Effector memory CD4-positive, alpha-beta T cell (primary cell): ENCODE results near the gene SEMA4D.

Source experiments
- DNase-seq, 3 donors: peaks; one replicate each; pipeline ENCODE4 v3.0.0-alpha.2; 2020
- H3K27ac ChIP-seq: 2 replicates; pipeline ENCODE4 v1.7.0; 2013; ENCODE audit warnings: mild to moderate bottlenecking, low read length, moderate library complexity; ENCODE audit not compliant: insufficient read depth, poor library complexity, severe bottlenecking
- H3K27me3 ChIP-seq: replicated peaks from 2 replicates; pipeline ENCODE4 v1.7.0; 2013; ENCODE audit warnings: mild to moderate bottlenecking, low read length; ENCODE audit not compliant: insufficient read depth, control insufficient read depth, poor library complexity, severe bottlenecking
- H3K36me3 ChIP-seq: 2 replicates; pipeline ENCODE4 v1.7.0; 2013; ENCODE audit warnings: mild to moderate bottlenecking, low read length, moderate library complexity; ENCODE audit not compliant: control insufficient read depth, insufficient read depth
- H3K4me1 ChIP-seq: 2 replicates; pipeline ENCODE4 v1.7.0; 2013; ENCODE audit warnings: low read length, mild to moderate bottlenecking; ENCODE audit not compliant: control insufficient read depth, insufficient read depth, poor library complexity, severe bottlenecking
- H3K4me3 ChIP-seq: 2 replicates; pipeline ENCODE4 v1.7.0; 2013; ENCODE audit warnings: low read length, low read depth, mild to moderate bottlenecking; ENCODE audit not compliant: insufficient read depth, poor library complexity, severe bottlenecking
- H3K9me3 ChIP-seq: 2 replicates; pipeline ENCODE4 v1.7.0; 2013; ENCODE audit warnings: mild to moderate bottlenecking, low read length, moderate library complexity; ENCODE audit not compliant: control insufficient read depth

The SEMA4D gene

DNA sequence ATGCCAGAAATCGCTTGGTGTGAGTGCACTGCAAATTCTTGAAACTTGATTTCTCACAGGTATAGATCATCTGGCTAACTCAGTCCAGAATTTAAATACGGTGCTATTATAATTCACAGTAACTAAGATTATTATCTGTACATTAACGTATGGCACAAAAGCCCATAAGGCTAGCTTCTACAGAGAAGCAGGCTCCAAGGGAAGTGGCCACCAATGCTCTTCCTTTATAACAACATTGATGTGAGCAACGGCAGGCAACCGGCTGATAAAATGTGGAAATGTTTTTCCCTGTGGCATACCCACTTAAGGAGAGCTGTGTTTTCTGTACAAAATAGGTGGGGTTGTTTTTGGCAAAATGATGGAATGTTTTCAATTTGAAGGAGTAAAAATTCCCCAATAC is 35.7 kb downstream of the SEMA4D start:
- Histone ChIP-seq H3K27ac (peak overlapping the region; percentile 53), H3K36me3 (peaks cover 4% of the 10 kb centered on the region), H3K27me3 (no peaks in the 10 kb centered on the region)

DNA sequence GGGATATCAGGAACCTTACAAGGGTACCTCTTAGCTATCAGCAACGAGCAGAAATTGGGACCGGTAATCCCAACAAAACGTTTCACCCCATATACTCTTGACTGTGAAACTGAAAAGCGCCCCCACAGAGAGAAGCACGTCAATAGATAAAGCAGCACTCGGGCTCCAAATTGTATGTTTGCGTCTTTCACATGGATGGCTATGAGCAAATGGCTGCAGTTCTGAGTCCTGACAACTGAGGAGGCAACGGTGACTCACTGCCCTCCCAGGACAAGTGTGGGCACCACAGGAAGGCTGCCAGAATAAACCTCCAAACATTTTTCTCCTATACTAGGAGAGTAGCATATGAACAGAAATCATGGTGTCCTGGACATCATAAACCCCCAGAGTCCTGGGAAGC is 36.6 kb downstream of the SEMA4D start:
- no peak overlapping the region for H3K4me3 ChIP-seq
- H3K27ac ChIP-seq = peak overlapping the region; percentile 53
- no peaks in the 10 kb centered on the region for H3K27me3 ChIP-seq
- no peaks in the 10 kb centered on the region for H3K9me3 ChIP-seq
- H3K36me3 ChIP-seq = peaks cover 4% of the 10 kb centered on the region
- DNase-seq = no peak
- H3K4me1 ChIP-seq = peaks cover 86% of the 10 kb centered on the region

More for the DNA sequence above, 35.7 kb downstream of the SEMA4D start:
- DNase-seq = no peak
- Histone ChIP-seq H3K4me1 (peaks cover 87% of the 10 kb centered on the region), H3K9me3 (no peaks in the 10 kb centered on the region), H3K4me3 (no peak overlapping the region)

DNA sequence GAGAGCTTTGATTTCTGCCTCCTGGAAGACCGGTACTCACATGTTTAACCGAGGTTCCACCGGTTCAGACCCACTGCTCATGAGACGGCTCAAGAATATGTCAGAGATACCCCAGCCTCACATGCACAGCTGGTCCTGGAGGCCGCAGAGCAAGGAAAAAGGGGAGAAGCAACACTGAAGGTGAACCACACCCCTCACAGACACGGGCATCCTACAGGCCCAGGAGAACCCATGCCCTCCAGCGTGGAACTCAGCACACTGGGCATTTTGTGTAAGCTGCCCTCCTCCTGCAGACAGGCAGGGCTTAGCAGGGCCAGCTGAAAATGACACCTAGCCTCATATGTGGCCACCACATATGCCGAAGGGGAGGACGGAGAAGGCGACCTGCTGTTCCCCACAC is 37.4 kb downstream of the SEMA4D start:
- Histone ChIP-seq H3K36me3 (peaks cover 4% of the 10 kb centered on the region), H3K27ac (peak overlapping the region; percentile 53), H3K9me3 (no peaks in the 10 kb centered on the region), H3K27me3 (no peaks in the 10 kb centered on the region), H3K4me1 (peaks cover 86% of the 10 kb centered on the region), H3K4me3 (no peak overlapping the region)
- DNase-seq = no peak

DNA sequence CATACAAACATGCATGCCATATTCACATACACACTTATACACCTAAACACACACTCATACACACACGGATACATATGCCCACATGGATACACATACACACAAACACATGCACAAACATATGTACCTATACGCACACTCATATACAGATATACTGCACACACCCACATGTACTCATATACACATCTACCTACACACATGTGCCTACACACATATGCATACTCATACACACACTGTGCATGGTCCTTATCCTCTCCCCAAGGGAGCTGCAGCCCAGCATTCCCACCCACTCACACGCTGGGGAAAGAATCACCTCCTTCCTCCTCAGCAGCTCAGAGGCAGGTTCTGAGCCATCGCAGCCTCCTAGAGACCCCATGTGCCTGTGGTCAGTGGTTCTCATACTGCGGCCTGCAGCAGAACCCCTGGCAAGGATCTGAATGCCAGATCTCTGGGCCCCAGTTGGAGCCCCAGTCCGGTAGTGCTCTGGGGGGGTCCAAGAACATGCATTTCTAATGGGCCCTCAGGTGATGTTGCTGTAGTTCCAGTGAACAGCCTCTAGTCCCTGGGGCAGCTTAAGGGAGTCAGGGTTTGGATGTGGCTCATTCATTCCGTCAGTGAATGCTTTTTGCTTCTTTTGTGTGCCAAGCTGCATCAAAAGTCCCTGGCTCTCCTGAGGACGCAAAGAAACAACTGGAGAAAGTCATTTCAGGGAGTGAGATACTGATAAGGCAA is 39.0 kb downstream of the SEMA4D start:
- Histone ChIP-seq H3K27ac (peak overlapping the region; percentile 46), H3K9me3 (no peaks in the 10 kb centered on the region), H3K36me3 (peaks cover 13% of the 10 kb centered on the region), H3K27me3 (no peaks in the 10 kb centered on the region), H3K4me3 (no peak overlapping the region), H3K4me1 (peaks cover 86% of the 10 kb centered on the region)
- DNase-seq = no peak

DNA sequence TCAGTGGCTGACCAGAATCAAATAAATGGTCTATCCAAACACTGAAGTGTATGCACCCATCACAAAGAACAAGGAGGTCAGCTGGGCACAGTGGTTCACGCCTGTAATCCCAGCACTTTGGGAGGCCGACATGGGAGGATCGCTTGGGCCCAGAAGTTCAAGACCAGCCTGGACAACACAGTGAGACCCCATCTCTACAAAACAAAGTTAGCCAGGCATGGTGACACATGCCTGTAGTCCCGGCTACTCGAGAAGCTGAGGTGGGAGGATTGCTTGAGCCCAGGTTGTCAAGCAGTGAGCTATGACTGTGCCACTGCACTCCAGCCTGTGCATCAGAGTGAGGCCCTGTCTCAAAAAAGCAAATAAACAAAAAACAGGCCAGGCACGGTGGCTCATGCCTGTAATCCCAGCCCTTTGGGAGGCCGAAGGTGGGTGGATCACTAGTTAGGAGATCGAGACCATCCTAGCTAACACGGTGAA is 40.5 kb downstream of the SEMA4D start:
- H3K9me3 ChIP-seq = no peaks in the 10 kb centered on the region
- H3K4me3 ChIP-seq = no peak overlapping the region
- H3K27me3 ChIP-seq = no peaks in the 10 kb centered on the region
- H3K4me1 ChIP-seq = peaks cover 89% of the 10 kb centered on the region
- no peak for DNase-seq
- peak overlapping the region; percentile 66 for H3K27ac ChIP-seq
- H3K36me3 ChIP-seq = peaks cover 27% of the 10 kb centered on the region

DNA sequence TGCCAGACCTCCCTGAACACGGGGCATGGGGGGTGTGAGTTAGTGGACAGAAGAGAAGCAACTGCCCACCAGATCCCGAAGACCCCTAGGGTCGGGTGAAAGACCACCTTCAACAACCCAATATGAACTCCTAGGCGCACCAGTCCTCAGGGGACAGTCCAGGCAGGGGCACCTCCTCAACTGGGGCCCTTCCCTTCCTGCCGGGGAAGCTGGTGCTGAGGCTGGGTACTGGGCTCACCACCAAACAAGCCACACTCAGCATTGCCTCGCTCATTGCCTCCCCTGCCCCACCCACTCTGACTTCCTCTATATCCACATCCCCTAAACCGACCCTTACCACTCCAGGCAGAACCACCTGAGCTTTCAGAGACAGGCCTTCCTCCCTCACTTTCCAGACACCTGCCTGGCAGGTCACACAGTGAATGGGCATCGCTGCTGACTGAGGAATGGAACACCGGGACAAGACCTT is 42.5 kb downstream of the SEMA4D start:
- Histone ChIP-seq H3K4me1 (peaks cover 81% of the 10 kb centered on the region), H3K9me3 (no peaks in the 10 kb centered on the region), H3K4me3 (peak overlapping the region; percentile 14), H3K27me3 (no peaks in the 10 kb centered on the region), H3K27ac (peak overlapping the region; percentile 66), H3K36me3 (peaks cover 28% of the 10 kb centered on the region)
- DNase-seq = no peak

DNA sequence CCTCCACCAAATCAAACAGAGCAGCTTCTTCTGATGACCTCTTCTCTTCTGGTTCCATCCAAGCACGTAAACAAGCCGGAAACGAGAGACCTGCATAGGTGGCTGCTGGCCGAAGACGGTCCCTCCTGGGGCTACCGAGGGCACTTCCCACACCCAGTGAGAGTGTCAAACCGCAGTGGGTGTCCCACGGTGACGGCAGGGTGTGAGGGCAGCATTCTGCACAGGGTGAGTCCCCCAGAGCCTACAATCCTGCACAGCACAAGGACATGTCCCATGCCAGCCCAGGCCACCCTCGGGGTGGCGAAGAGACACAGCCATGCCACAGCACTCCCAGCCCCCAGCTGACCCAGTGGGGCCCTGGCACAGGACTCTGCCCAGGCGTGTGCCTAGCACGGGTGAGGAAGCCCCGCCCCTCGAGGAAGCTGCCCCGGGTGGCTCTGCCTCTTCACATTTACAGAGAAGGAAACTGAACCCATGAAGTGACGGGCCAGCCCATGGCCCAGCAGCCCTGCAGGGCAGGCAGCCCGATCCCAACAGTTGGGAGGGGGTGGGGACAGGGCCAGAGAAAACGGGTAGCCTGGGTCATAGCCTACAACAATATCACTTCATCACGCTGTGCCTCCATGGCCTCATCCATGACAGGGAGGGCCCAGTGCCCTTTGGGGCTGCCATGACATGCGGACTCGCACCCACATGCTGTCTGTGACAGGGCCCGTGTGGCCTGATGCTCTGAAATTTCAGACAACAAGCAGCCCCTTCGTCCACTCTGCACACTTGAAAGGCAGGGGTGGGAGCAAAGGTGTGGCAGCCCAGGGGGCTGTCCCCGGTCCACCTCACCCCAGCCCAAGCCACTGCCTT is 43.2 kb downstream of the SEMA4D start:
- Histone ChIP-seq H3K27ac (peak overlapping the region; percentile 66), H3K9me3 (no peaks in the 10 kb centered on the region), H3K27me3 (no peaks in the 10 kb centered on the region), H3K4me3 (peak overlapping the region; percentile 14), H3K4me1 (peaks cover 81% of the 10 kb centered on the region), H3K36me3 (peaks cover 28% of the 10 kb centered on the region)
- no peak for DNase-seq

DNA sequence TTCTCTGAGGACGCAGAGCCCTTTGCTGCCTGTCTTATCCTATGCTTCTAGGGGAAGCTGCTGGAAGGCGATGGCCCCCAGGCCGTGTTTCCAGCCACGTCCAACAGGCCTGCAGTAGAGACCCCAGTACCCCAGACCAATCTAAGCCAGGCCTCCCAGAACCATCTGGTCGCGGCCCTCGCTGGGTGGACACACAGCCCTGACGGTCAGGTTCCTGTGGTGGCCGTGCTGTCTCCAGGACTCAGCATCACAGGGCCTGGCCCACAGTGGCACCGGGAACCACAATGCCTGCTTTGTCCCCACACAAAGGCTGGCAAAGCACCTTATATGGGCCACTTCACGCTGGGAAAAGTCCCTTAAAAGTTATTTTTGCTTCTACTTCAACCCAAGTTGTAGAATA is 44.5 kb downstream of the SEMA4D start:
- H3K36me3 ChIP-seq = peaks cover 27% of the 10 kb centered on the region
- peak overlapping the region; percentile 8 for H3K27ac ChIP-seq
- no peaks in the 10 kb centered on the region for H3K9me3 ChIP-seq
- H3K27me3 ChIP-seq = no peaks in the 10 kb centered on the region
- no peak for DNase-seq
- no peak overlapping the region for H3K4me3 ChIP-seq
- peaks cover 80% of the 10 kb centered on the region for H3K4me1 ChIP-seq

DNA sequence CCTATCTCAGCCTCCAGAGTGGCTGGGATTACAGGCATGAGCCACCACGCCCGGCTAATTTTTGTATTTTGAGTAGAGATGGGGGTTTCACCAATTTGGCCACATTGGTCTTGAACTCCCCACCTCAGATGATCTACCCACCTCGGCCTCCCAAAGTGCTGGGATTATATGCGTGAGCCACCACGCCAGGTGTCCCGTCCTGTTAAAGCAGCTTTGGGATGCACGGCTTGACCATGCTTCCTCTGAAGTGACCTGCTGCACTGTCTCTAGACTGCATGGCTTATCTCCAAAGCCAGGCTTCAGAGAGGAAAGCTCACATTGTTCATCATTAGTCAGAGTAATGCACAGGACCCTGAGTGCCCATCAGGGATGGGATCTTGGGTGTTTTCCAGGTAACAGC is 45.4 kb downstream of the SEMA4D start:
- no peak for DNase-seq
- no peak overlapping the region for H3K4me3 ChIP-seq
- no peaks in the 10 kb centered on the region for H3K27me3 ChIP-seq
- H3K27ac ChIP-seq = no peak overlapping the region
- peaks cover 24% of the 10 kb centered on the region for H3K36me3 ChIP-seq
- H3K4me1 ChIP-seq = peaks cover 80% of the 10 kb centered on the region
- no peaks in the 10 kb centered on the region for H3K9me3 ChIP-seq

DNA sequence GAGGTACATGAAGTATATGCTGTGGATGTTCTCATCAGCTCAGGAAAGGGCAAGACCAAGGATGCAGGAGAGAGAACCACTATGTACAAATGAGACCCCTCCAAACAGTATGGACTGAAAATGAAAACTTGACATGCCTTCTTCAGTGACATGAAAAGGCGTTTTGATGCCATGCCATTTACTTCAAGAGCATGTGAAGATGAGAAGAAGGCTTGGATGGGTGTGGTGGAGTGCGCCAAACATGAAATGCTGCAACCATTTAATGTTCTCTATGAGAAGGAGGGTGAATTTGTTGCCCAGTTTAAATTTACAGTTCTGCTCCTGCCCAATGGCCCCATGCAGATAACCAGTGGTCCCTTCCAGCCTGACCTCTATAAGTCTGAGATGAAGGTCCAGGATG is 47.7 kb downstream of the SEMA4D start:
- no peak for DNase-seq
- H3K9me3 ChIP-seq = no peaks in the 10 kb centered on the region
- H3K4me3 ChIP-seq = no peak overlapping the region
- peaks cover 79% of the 10 kb centered on the region for H3K4me1 ChIP-seq
- no peak overlapping the region for H3K27ac ChIP-seq
- H3K36me3 ChIP-seq = peaks cover 26% of the 10 kb centered on the region
- H3K27me3 ChIP-seq = no peaks in the 10 kb centered on the region
